HL-60 (cell line): ENCODE data around the gene PLEKHG7.

ENCODE experiments used
- DNase-seq, 2 experiments: peaks; one replicate each; pipeline ENCODE4 v3.0.0-alpha.2; 2010 to 2020; ENCODE audit warnings: low read depth in 1 of 2, low spot score in 1 of 2
- H3K27ac ChIP-seq: fragments of 250-450 bp; sonication (Bioruptor Pico); replicated peaks from 2 replicates; pipeline ENCODE4 v1.5.1; 2020; ENCODE audit warnings: mild to moderate bottlenecking, moderate library complexity
- H3K27me3 ChIP-seq: fragments of 250-450 bp; sonication (Bioruptor Pico); 2 replicates; pipeline ENCODE4 v1.5.1; 2021; ENCODE audit warnings: mild to moderate bottlenecking, moderate library complexity; ENCODE audit not compliant: insufficient read depth, poor library complexity, severe bottlenecking
- H3K4me3 ChIP-seq: replicated peaks from 2 replicates; pipeline ENCODE4 v1.5.1; 2011; ENCODE audit warnings: mild to moderate bottlenecking, control low read depth, low read length; ENCODE audit not compliant: insufficient read depth
- GABPA ChIP-seq: IDR thresholded peaks from 2 replicates; pipeline ENCODE4 v1.6.1; 2012; ENCODE audit warnings: low read depth
- POLR2AphosphoS5 ChIP-seq: IDR thresholded peaks from 2 replicates; pipeline ENCODE4 v1.6.1; 2012; ENCODE audit warnings: low read depth
- SPI1 ChIP-seq: IDR thresholded peaks from 2 replicates; pipeline ENCODE4 v1.6.1; 2012; ENCODE audit warnings: low read depth, mild to moderate bottlenecking, borderline replicate concordance
- TF ChIP-seq, protein P1 (sequence below): IDR thresholded peaks from 2 replicates; pipeline ENCODE4 v1.6.1; 2012; ENCODE audit warnings: low read depth; ENCODE audit not compliant: insufficient replicate concordance
- TF ChIP-seq, protein P2 (sequence below): IDR thresholded peaks from one replicate; pipeline ENCODE4 v1.5.1; 2011; ENCODE audit warnings: low read length, control low read depth, inconsistent platforms; ENCODE audit not compliant: insufficient read depth

The PLEKHG7 gene

DNA sequence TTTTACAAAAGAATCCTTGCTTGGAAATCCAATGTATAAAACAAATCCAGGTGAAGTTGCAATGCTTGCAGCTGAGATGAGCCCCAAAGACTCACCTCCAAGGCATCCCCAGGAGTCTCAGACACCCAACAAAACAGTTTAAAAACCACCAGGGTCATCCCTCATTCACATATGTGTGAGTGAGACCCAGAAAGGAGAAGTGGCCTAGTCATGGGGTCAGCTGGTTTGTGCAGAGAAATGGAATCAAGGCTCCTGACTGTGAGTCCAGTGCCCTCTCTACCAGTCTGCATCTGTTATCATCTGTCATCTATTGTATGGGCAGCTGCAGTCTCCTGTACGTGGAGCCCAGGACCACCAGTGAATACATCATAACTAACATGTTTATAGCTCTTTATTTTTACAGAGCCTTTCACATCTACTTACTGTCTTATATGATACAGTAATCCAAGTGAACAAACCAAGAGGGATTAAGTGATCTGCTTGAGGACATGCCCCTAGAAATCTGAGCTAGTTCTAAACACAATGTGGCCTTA lies 27.1 kb downstream of the PLEKHG7 start:
- TF ChIP-seq, protein P1, sequence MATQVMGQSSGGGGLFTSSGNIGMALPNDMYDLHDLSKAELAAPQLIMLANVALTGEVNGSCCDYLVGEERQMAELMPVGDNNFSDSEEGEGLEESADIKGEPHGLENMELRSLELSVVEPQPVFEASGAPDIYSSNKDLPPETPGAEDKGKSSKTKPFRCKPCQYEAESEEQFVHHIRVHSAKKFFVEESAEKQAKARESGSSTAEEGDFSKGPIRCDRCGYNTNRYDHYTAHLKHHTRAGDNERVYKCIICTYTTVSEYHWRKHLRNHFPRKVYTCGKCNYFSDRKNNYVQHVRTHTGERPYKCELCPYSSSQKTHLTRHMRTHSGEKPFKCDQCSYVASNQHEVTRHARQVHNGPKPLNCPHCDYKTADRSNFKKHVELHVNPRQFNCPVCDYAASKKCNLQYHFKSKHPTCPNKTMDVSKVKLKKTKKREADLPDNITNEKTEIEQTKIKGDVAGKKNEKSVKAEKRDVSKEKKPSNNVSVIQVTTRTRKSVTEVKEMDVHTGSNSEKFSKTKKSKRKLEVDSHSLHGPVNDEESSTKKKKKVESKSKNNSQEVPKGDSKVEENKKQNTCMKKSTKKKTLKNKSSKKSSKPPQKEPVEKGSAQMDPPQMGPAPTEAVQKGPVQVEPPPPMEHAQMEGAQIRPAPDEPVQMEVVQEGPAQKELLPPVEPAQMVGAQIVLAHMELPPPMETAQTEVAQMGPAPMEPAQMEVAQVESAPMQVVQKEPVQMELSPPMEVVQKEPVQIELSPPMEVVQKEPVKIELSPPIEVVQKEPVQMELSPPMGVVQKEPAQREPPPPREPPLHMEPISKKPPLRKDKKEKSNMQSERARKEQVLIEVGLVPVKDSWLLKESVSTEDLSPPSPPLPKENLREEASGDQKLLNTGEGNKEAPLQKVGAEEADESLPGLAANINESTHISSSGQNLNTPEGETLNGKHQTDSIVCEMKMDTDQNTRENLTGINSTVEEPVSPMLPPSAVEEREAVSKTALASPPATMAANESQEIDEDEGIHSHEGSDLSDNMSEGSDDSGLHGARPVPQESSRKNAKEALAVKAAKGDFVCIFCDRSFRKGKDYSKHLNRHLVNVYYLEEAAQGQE, result no peak
- peak; percentile 83 for TF ChIP-seq SPI1
- no peak overlapping the region for H3K4me3 ChIP-seq
- H3K27me3 ChIP-seq, result no peaks in the 10 kb centered on the region
- H3K27ac ChIP-seq, result no peak overlapping the region
- DNase-seq, result peak in 1 of 2 experiments; percentile 11

DNA sequence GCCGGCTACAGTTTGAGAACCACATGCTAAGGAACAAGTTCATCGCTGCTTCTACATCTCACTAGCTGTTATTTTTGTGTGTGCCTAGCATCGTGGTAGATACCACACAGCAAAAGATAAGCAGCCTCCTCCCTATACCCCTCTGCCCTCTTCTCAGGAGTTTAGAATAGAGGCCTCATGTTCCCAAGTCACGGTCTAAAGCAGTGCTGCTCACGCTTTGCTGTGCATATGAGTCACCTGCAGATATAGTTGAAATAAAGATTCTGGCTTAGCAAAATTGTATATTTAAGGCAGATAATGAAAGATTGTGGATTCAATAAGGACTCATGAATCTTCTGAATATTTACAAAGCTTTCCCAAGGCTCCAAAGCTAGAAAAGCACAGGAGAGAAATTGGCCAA lies 28.0 kb downstream of the PLEKHG7 start:
- no peak for DNase-seq
- no peak for TF ChIP-seq GABPA
- no peak for TF ChIP-seq POLR2AphosphoS5
- TF ChIP-seq, protein P1, result no peak
- TF ChIP-seq, protein P2, sequence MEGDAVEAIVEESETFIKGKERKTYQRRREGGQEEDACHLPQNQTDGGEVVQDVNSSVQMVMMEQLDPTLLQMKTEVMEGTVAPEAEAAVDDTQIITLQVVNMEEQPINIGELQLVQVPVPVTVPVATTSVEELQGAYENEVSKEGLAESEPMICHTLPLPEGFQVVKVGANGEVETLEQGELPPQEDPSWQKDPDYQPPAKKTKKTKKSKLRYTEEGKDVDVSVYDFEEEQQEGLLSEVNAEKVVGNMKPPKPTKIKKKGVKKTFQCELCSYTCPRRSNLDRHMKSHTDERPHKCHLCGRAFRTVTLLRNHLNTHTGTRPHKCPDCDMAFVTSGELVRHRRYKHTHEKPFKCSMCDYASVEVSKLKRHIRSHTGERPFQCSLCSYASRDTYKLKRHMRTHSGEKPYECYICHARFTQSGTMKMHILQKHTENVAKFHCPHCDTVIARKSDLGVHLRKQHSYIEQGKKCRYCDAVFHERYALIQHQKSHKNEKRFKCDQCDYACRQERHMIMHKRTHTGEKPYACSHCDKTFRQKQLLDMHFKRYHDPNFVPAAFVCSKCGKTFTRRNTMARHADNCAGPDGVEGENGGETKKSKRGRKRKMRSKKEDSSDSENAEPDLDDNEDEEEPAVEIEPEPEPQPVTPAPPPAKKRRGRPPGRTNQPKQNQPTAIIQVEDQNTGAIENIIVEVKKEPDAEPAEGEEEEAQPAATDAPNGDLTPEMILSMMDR, result no peak
- TF ChIP-seq SPI1, result no peak
- no peak overlapping the region for H3K27ac ChIP-seq
- no peak overlapping the region for H3K4me3 ChIP-seq
- no peaks in the 10 kb centered on the region for H3K27me3 ChIP-seq

DNA sequence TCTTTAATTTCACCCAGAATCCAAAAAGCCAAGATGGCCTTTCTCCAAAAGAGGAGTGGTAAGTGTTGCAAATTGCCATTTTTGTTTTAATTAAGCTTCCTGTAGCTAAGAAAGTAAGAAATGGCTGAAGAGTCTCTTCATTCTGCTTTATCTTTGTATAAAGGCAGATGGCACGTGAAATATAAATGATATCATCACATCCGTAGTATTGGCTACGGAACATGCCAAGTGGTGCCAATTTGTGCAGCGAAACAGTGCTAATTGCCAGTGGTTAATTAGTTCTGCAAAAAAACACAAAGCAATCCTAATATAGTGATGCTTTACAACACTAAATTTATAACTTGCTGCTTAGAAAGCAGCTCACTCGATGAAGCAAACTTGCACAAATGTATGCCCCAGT lies 29.4 kb downstream of the PLEKHG7 start:
- DNase-seq, result no peak
- no peak overlapping the region for H3K4me3 ChIP-seq
- H3K27ac ChIP-seq, result no peak overlapping the region
- TF ChIP-seq SPI1 (no peak), POLR2AphosphoS5 (no peak)
- H3K27me3 ChIP-seq, result no peaks in the 10 kb centered on the region

DNA sequence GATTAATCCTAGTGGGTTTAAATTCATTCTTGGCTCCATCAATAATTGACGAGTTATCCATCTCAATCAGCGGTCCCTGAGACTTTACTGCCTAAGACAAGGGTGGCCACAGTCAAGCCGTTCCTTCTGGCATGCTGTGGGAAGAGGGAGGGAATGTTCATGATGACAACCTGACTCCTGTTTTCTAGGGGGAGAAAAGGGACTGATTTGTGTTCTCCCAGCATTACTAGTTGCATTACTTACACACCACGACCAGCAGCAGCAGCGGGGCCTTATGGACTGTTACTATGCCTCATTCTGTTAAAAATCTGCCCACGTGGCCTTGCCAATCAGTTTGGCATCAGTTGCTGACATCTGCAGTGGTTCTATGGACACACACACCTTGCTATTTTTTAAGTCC lies 29.9 kb downstream of the PLEKHG7 start:
- H3K27me3 ChIP-seq, result no peaks in the 10 kb centered on the region
- no peak overlapping the region for H3K27ac ChIP-seq
- DNase-seq, result no peak
- H3K4me3 ChIP-seq, result no peak overlapping the region
- TF ChIP-seq GABPA, result no peak
- TF ChIP-seq, protein P2, result no peak
- TF ChIP-seq SPI1, result no peak
- no peak for TF ChIP-seq POLR2AphosphoS5
- TF ChIP-seq, protein P1, result no peak
